DMS 273 (cell line): Measurements from ENCODE around the gene MACROD2.

ENCODE experiments used
- DNase-seq: peaks from one replicate; lab custom pipeline; 2025; ENCODE audit not compliant: unreplicated experiment; lab: John Stamatoyannopoulos, UW

The MACROD2 gene

GRCh38 chr20:14727485-14728150, 732.3 kb downstream of the MACROD2 start:
- DNase-seq, result no peak

DNA sequence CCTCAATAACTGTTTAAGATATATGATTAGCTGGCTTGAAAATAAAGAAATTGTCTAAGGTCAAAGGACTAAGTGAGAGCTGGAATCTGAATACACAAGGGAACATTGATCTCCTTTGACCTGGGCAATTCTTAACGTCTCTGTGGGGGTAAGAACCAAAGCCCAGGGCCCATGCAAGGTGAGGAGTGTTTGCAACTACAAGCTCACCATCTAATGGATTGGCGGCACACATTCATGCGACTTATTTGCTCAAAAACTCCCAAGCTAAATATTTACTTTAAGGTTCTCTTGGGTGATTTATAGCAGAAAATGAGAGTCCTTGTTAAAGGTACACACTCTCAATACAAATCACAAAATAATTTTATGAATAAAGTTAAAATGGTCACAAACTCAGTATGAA, 734.1 kb downstream of the MACROD2 start:
- DNase-seq, result no peak

GRCh38 chr20:14732343-14732742, 737.0 kb downstream of the MACROD2 start:
- DNase-seq, result no peak

DNA sequence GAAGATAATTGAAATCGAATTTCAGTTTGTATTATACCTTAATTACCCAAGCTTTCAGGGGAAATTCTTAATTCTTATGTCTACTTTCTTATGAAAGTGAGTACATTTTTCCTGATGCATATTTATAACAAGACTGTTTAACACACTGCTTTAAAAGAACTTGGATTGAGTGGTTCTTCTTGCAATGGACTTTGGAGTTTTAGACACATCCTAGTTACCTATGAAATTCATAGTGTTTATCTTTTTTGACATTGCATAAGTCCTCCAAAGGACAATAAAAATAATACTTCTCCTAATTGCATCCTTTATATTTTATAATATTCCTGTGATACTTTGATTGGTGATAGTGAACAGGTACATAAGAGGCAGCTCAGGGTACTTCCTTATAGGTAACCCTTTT, 737.7 kb downstream of the MACROD2 start:
- DNase-seq, result no peak

- peak; percentile 11 for DNase-seq
Measured at GRCh38 chr20:14740380-14740779, 745.1 kb downstream of the MACROD2 start.

- no peak for DNase-seq
Measured at GRCh38 chr20:14741616-14742015, 746.3 kb downstream of the MACROD2 start.

DNA sequence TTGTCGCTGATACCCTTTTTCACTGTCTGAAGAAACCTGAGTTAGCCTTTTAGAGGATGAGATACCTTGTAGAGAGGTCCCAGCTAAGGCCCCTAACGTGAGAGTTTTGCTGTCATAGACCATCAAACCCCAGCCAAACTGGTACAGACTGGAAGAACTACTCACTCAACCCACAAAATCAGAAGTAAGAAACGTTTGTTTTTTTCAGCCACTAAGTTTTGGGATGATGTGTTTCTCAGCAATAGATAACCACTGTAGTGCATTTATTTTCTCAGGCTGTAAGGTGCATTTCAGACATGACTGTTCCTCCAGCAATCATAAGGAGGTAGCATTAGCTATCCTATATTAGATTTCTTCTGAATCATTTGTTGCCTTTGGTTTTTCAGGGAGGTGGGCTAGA, 749.4 kb downstream of the MACROD2 start:
- DNase-seq, result no peak

DNA sequence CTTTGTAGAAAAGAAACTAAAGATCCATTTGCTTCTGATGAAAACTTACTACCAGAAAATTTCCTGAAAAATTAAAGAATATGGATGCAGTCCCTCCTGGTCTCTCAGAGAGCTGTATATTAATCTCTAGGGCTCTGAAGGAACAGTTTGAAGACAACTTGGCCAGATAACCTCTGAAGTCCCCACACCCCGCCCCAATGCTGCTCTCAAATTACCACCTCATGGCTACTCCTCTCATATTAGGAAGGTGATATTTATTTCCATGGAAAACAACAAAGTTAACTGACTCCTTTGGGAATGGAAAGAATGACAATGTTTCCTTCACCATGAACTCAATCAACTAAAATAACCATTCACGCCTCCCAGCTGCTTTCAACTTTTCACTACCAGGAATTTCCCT, 750.5 kb downstream of the MACROD2 start:
- DNase-seq, result no peak

GRCh38 chr20:14751191-14751590, 755.9 kb downstream of the MACROD2 start:
- DNase-seq, result no peak

DNA sequence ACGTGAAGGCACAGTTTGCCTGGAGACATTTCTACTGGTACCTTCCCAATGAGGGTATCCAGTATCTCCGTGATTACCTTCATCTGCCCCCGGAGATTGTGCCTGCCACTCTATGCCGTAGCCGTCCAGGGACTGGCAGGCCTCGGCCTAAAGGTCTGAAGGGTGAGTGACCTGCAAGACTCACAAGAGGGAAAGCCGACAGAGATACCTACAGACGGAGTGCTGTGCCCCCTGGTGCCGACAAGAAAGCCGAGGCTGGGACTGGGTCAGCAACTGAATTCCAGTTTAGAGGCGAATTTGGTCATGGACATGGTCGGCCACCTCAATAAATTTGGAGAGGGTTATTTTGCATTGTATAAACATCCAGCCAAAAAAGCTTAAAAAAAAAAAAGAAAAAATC, 762.4 kb downstream of the MACROD2 start:
- DNase-seq, result no peak

DNA sequence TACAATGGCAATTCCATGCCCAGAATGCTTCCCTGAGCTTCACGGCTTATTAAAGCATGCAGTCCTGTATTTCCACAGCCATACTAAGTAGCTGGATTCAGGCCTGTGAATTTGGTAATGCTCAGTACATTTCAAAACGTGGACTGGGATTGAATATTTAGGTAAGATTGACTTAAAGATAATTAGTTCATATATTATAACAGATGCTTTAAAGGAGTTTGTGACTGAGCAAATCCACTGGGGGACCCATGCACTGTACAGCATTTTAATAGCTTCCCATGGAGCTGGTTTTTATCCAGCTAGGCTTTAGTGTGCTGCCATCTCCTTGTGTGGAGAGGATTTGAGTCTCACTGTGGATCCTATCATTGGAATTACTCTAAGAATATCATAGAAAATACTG, 763.0 kb downstream of the MACROD2 start:
- DNase-seq, result no peak

- no peak for DNase-seq
Measured at GRCh38 chr20:14759979-14760378, 764.7 kb downstream of the MACROD2 start.

- DNase-seq, result no peak
Measured at GRCh38 chr20:14761903-14762302, 766.6 kb downstream of the MACROD2 start.

GRCh38 chr20:14764511-14765369, 769.4 kb downstream of the MACROD2 start:
- DNase-seq, result no peak

DNA sequence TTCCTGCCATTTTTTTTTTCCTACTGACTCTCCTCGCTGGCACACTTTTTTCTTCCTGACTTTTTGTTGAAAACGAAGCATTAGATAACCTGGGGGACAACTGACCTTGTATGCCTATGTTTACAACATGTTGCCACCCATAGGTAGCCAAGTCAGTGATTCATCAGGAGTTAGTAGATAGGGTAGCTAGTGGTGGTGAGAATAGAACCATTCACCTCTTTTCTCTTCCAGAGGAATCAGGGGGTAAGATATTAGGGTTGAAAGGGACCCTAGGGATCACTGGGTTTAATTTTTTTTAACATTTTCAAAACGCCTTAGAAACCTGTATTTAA, 770.0 kb downstream of the MACROD2 start:
- no peak for DNase-seq

DNA sequence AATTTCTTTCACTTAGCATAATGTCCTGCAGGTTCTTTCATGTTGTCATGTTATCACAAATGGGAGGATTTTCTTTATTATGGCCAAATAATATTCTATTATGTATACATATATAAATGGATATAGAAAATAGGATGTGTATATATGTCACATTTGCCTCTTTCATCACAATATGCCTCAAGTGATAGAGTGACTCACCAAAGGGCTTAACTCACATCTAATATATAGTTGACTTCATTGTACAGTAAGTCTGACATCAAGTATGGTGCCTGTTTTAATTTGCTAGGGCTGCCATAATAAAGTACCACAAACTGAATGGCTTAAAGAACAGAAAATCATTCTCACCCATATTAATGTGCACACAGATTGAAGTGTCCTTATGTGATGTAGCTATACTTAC, 778.2 kb downstream of the MACROD2 start:
- DNase-seq, result no peak

DNA sequence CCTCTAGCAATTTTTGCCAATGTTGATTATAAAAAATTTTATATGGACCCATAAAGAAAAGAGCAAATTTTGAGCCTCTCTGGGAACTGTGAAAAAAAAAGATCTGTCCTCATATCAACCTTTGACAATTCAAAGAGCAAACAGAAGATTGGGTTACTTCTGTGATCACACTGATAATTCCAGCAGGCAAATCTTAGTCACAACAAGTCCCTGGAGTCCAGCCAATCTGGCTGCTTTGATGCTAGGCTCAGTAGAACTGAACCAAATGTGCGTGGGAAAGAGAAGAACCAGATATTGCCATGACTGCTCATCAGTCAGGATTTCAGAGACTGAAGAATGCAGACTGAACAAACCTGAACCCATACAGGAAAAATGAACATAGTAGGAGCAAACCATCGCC, 780.5 kb downstream of the MACROD2 start:
- DNase-seq, result peak; percentile 67

DNA sequence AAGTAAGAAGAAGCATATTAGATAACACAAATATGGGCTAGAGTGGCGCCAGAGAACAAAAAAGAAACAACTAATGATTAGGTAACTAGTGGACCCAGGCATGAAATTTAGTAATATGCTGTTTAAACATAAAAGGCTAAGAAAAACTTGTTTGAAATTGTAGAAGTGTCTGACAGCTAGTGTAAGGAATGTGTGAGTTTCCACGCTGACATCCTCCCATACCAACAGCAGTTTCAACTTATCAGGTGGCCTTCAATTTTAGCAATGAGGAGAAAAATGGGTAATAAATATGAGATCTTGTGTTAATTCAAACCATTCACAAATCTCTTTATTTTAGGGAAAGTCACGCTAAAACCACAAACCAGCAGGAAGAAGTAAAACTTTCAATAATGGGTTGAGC, 782.3 kb downstream of the MACROD2 start:
- DNase-seq, result no peak

GRCh38 chr20:14778096-14778495, 782.8 kb downstream of the MACROD2 start:
- DNase-seq, result no peak

DNA sequence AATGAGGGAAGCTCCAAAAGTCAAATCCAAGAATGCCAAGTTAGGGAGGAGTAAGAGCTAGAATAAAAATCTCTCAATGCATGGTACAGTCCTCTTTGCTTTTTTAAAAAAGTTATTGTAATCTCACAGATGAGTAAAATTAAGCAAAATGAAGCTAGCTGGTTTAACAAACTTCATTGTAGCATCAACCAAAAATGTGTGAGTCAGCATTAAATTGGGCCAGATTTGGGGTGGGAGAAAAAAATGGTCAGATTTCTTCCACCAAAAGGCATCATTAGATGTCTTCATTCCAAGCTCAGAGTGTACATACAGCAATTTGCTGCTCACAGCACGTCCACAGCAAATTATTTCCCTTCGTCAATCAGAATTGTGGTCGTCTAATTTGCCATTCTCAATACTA, 783.6 kb downstream of the MACROD2 start:
- no peak for DNase-seq

DNA sequence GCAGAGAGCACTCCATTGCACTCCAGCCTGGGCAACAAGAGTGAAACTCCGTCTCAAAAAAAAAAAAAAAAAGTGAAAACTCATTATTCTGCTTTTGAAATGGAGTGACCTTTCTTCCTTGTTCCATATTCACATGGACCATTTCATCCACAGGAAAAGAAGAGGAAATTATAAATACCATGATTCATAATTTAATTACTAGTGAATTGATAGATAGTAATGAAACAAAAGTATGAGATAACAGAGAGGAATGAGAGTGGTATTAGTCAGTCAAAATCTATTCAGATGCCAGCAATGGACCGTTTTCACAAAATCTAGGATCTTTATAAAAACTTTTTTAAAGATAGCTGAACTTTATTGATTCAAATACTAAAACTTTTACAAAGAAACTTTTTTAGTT, 785.2 kb downstream of the MACROD2 start:
- DNase-seq, result no peak

DNA sequence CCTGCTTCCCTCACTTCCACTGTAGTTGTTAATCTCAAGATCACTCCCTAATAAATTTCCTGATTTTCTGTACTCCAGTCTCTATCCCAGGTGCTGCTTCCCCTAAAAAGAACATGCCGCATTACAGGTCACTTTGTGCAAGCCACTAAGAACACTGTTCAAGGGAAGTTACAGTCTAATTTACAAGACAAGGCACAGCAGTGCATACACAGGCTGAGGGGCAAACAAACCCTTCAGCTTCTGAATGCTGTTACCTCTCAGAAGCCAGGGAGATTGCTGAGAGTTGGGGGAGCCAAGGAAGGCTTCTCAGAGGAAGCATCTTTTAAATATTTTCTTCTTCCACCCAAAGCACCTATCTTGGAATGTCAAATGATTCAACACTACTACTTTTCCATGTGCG, 787.4 kb downstream of the MACROD2 start:
- no peak for DNase-seq

DNA sequence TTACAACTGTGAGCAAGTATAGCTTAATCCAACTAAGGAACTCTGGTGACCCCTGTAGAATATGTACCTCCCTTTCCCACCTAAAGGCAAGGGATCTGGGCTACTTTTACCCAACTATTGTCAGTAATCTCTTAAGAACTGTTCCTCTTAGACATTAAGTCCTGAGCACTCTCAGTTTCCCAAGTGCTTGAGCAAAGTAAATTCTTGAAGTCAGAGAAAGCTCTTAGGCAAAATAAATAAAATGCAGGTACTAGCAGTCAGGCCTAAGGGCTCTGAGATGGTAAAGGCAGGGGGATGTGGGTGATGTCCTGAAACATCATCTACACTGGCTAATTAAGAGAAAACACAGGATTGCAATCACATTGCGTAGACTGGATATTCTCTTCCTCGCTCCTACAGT, 788.5 kb downstream of the MACROD2 start:
- DNase-seq, result no peak
